GM12878 (cell line): Measurements from ENCODE around the gene UBASH3B. TPM values are rescaled to one million over a fixed set of nuclear protein-coding genes. Genes with fewer than 3 reads are reported as not detected.

Experiments
- ATAC-seq: fragments of 200-7000 bp; cut with Tn5 transposase; 3 replicates; pipeline ENCODE4 v1.9.1; 2020; ENCODE audit warnings: mild to moderate bottlenecking, moderate library complexity
- BruUV-seq: library from RNA; stranded (reverse); fragments of 400-500 nt; replicated peaks from 2 replicates; lab custom pipeline; 2021; lab: Mats Ljungman, UMichigan
- CTCF ChIA-PET: fragments of 300-600 bp; sonication (Branson Sonifier 250); formaldehyde crosslinking; extraction: SDS; loops from one replicate; lab custom pipeline; 2021; ENCODE audit warnings: inconsistent platforms; lab: Yijun Ruan, JAX
- POLR2A ChIA-PET: fragments of 350-600 bp; formaldehyde crosslinking; extraction: SDS; loops from one replicate; lab custom pipeline; 2021; ENCODE audit warnings: inconsistent platforms; lab: Charles Lee
- RAD21 ChIA-PET: fragments of 300-600 bp; sonication (Branson Sonifier 250); formaldehyde crosslinking; loops from one replicate; lab custom pipeline; 2023; ENCODE audit warnings: antibody characterized with exemption; ENCODE audit not compliant: unreplicated experiment; lab: Charles Lee
- SMC1A ChIA-PET: fragments of 300-600 bp; sonication (Branson Sonifier 250); formaldehyde crosslinking; loops from one replicate; lab custom pipeline; 2023; ENCODE audit not compliant: unreplicated experiment, uncharacterized antibody; lab: Charles Lee
- DNase-seq: peaks from one replicate; pipeline ENCODE4 v3.0.0-alpha.2; 2011; ENCODE audit warnings: low read depth, low spot score
- FAIRE-seq: peaks from 3 replicates; lab custom pipeline; 2011; peaks lifted over from hg19 to GRCh38; lab: Jason Lieb, UNC
- H2AFZ ChIP-seq: 2 replicates; pipeline ENCODE4 v1.6.0; 2011; ENCODE audit warnings: low read depth, low read length, control low read depth; ENCODE audit not compliant: control insufficient read depth
- H3K27ac ChIP-seq: 2 replicates; pipeline ENCODE4 v1.5.1; 2011; ENCODE audit warnings: control low read depth; ENCODE audit not compliant: control insufficient read depth, insufficient read depth
- H3K27me3 ChIP-seq, 2 experiments: replicated peaks in 1 of 2; 2 replicates each; pipeline versions ENCODE4 v1.6.0 to v1.6.1; 2011; ENCODE audit warnings: low read length in 1 of 2; ENCODE audit not compliant: control insufficient read depth in 2 of 2, insufficient read depth in 2 of 2
- H3K36me3 ChIP-seq, 2 experiments: 2 replicates each; pipeline ENCODE4 v1.5.1; 2011; ENCODE audit warnings: low read length in 1 of 2; ENCODE audit not compliant: control insufficient read depth in 2 of 2, insufficient read depth in 2 of 2
- H3K4me1 ChIP-seq: 2 replicates; pipeline ENCODE4 v1.6.1; 2011; ENCODE audit warnings: mild to moderate bottlenecking, low read length, moderate library complexity, mixed read lengths; ENCODE audit not compliant: control insufficient read depth, insufficient read depth
- H3K4me2 ChIP-seq: 2 replicates; pipeline ENCODE4 v1.6.0; 2011; ENCODE audit warnings: control low read depth; ENCODE audit not compliant: control insufficient read depth, insufficient read depth
- H3K4me3 ChIP-seq: fragments of 200-600 bp; sonication (generic); 2 replicates; pipeline ENCODE4 v1.5.1; 2016
- H3K79me2 ChIP-seq: 2 replicates; pipeline ENCODE4 v1.6.0; 2011; ENCODE audit warnings: low read length; ENCODE audit not compliant: control insufficient read depth, insufficient read depth
- H3K9ac ChIP-seq: 2 replicates; pipeline ENCODE4 v1.8.0; 2011; ENCODE audit warnings: low read length, control low read depth, mixed read lengths; ENCODE audit not compliant: control insufficient read depth, insufficient read depth
- H3K9me3 ChIP-seq: replicated peaks from 3 replicates; pipeline ENCODE4 v1.5.1; 2011; ENCODE audit warnings: mild to moderate bottlenecking, low read length; ENCODE audit not compliant: control insufficient read depth, insufficient read depth
- H4K20me1 ChIP-seq: 2 replicates; pipeline ENCODE4 v1.6.0; 2011; ENCODE audit not compliant: control insufficient read depth, insufficient read depth
- CEBPB ChIP-seq, 2 experiments: fragments of 150-350 bp in 1 of 2; IDR thresholded peaks; 2 replicates each; pipeline ENCODE4 v1.6.1; 2012 to 2014; ENCODE audit warnings: low read depth in 2 of 2, low read length in 2 of 2, borderline replicate concordance in 1 of 2, inconsistent platforms in 1 of 2
- IRF4 ChIP-seq: IDR thresholded peaks from 2 replicates; pipeline ENCODE4 v1.6.1; 2011; ENCODE audit warnings: low read depth, low read length
- KDM1A ChIP-seq: fragments of 200-600 bp; sonication (generic); IDR thresholded peaks from 2 replicates; pipeline ENCODE4 v1.6.1; 2016; ENCODE audit warnings: borderline replicate concordance
- TAF1 ChIP-seq: IDR thresholded peaks from 2 replicates; pipeline ENCODE4 v1.6.1; 2011; ENCODE audit warnings: mild to moderate bottlenecking, low read depth, low read length, borderline replicate concordance
- ZNF274 ChIP-seq: IDR thresholded peaks from one replicate; pipeline ENCODE4 v1.8.0; 2011; ENCODE audit not compliant: insufficient read length, insufficient read depth
- ZZZ3 ChIP-seq: IDR thresholded peaks from 2 replicates; pipeline ENCODE4 v1.6.1; 2011; ENCODE audit warnings: low read depth; ENCODE audit not compliant: control insufficient read depth, insufficient read length
- in situ Hi-C: fragments of 300-500 bp; cut with MboI; formaldehyde crosslinking; loops from 9 replicates; pipeline ENCODE4 v1.14.3; 2018; ENCODE audit warnings: mixed read lengths
- intact Hi-C: fragments of 100-400 bp; cut with micrococcal nuclease; formaldehyde crosslinking; loops from one replicate; pipeline ENCODE4 v1.14.2; 2022; ENCODE audit not compliant: unreplicated experiment
- polyA plus RNA-seq, 11 experiments: library from polyadenylated mRNA; depleted of rRNA in 4 of 11; unstranded in 6 of 11; stranded (reverse) in 5 of 11; fragments of >200 nt; fragmentation: Nextera tagmentation in 4 of 11; fragmentation: Illumina TruSeq in 1 of 11; extraction: Ambion mirVana in 4 of 11; extraction: Trizol in 1 of 11; gene quantifications; 1 replicate in 1 of 11; 2 replicates in 10 of 11; pipeline versions ENCODE4 v1.2.1 to v1.2.3, GENCODE V29; 2011 to 2016; ENCODE audit warnings: inconsistent platforms in 2 of 11, missing spikeins in 2 of 11, low read depth in 1 of 11
- total RNA-seq, 4 experiments: library from RNA; depleted of rRNA in 3 of 4; stranded (reverse); fragments of >200 nt in 3 of 4; fragmentation: Illumina TruSeq in 1 of 4; extraction: Trizol in 1 of 4; gene quantifications; 2 replicates each; pipeline versions ENCODE4 v1.2.1 to v1.2.3, GENCODE V29; 2013 to 2021
- TF ChIP-seq, protein P1 (sequence below): fragments of 150-350 bp; IDR thresholded peaks from 2 replicates; pipeline ENCODE4 v1.6.1; 2016; ENCODE audit warnings: low read depth, low read length

UBASH3B gene
- total and polyA plus RNA-seq, 10 of the 15 experiments (the other 5 are each of a cell fraction or from before 2014, with no cell fraction given): 0.18 to 3.3 (median 0.57) TPM

DNA sequence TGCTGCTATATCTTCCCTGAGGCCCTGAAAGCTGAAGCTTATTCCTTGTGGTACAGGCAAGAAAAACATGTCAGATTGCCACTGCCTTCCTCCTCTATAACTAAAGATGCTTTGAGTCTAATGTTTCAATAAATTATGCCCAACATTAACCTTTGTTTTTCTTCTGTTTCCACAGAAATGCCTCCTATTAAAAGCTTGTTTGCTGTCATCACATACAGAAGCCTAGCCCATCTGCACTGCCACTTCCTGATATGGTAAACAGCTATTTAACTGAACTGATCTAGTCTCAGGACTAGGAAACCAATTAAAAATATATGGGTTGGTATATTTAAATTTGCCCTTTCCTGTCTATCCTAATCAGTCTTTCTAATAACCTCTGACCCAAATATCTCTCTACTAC, 165.6 kb downstream of the UBASH3B start:
- intact Hi-C loops: no loop called here
- no peaks in the 10 kb centered on the region for H3K79me2 ChIP-seq
- CTCF ChIA-PET: interaction anchor here (0.7 to 14.0 kb wide), 12 partner anchors 13 to 236 kb away, joined by 3 to 484 read pairs (median 3); partner anchors contain the start of gene CRTAM
- TF ChIP-seq ZZZ3 (no peak), TAF1 (no peak), ZNF274 (no peak), IRF4 (no peak), KDM1A (no peak), CEBPB (IDR thresholded peaks at IDR 0.05; ENCODE audit: borderline replicate concordance in 1 of 2, low read depth in 2 of 2, low read length in 2 of 2) (no peak)
- TF ChIP-seq, protein P1, sequence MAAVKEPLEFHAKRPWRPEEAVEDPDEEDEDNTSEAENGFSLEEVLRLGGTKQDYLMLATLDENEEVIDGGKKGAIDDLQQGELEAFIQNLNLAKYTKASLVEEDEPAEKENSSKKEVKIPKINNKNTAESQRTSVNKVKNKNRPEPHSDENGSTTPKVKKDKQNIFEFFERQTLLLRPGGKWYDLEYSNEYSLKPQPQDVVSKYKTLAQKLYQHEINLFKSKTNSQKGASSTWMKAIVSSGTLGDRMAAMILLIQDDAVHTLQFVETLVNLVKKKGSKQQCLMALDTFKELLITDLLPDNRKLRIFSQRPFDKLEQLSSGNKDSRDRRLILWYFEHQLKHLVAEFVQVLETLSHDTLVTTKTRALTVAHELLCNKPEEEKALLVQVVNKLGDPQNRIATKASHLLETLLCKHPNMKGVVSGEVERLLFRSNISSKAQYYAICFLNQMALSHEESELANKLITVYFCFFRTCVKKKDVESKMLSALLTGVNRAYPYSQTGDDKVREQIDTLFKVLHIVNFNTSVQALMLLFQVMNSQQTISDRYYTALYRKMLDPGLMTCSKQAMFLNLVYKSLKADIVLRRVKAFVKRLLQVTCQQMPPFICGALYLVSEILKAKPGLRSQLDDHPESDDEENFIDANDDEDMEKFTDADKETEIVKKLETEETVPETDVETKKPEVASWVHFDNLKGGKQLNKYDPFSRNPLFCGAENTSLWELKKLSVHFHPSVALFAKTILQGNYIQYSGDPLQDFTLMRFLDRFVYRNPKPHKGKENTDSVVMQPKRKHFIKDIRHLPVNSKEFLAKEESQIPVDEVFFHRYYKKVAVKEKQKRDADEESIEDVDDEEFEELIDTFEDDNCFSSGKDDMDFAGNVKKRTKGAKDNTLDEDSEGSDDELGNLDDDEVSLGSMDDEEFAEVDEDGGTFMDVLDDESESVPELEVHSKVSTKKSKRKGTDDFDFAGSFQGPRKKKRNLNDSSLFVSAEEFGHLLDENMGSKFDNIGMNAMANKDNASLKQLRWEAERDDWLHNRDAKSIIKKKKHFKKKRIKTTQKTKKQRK: no peak
- TF ChIP-seq, all 136 proteins: peak for 0
- Histone ChIP-seq H3K27me3 (no peaks in the 10 kb centered on the region), H3K36me3 (no peaks in the 10 kb centered on the region), H3K4me1 (no peaks in the 10 kb centered on the region; the same call in 1 of the 2 replicates), H4K20me1 (no peaks in the 10 kb centered on the region), H3K9ac (no peak overlapping the region), H3K9me3 (no peaks in the 10 kb centered on the region; the same call in 2 of the 3 replicates), H3K27ac (no peak overlapping the region), H2AFZ (no peak overlapping the region), H3K4me3 (no peak overlapping the region), H3K4me2 (no peak overlapping the region)
- no peak for DNase-seq
- no TSS peak for BruUV-seq
- ChIA-PET RAD21 (interaction anchor here (0.8 to 12.4 kb wide), 9 partner anchors 8 to 200 kb away, joined by 3 to 293 read pairs (median 3); no protein-coding TSS in a partner anchor), SMC1A (interaction anchor here (0.6 to 13.9 kb wide), 13 partner anchors 8 to 239 kb away, joined by 3 to 485 read pairs (median 4); partner anchors contain the start of gene CRTAM), POLR2A (interaction anchor here (1.1 to 1.7 kb wide), 2 partner anchors 12 to 17 kb away, joined by 5 to 7 read pairs; partner anchors contain the start of gene CRTAM)
- ATAC-seq: no peak
- in situ Hi-C loops: no loop called here
- no peak for FAIRE-seq
